ENCODE measurements around the gene FAM110D. TPM values are rescaled to one million over a fixed set of nuclear protein-coding genes. Genes with fewer than 3 reads are reported as not detected.

FAM110D gene
- total RNA-seq: 3.8 TPM
- long read RNA-seq, transcript FAM110D-201 (2 exons, 2,858 nt): major isoform, 20 of 22 reads
- long read RNA-seq, partial matches to known transcripts: 0 of 22 reads
- long read RNA-seq, other reads (novel, unspliced or antisense): 2 of 22 reads

DNA sequence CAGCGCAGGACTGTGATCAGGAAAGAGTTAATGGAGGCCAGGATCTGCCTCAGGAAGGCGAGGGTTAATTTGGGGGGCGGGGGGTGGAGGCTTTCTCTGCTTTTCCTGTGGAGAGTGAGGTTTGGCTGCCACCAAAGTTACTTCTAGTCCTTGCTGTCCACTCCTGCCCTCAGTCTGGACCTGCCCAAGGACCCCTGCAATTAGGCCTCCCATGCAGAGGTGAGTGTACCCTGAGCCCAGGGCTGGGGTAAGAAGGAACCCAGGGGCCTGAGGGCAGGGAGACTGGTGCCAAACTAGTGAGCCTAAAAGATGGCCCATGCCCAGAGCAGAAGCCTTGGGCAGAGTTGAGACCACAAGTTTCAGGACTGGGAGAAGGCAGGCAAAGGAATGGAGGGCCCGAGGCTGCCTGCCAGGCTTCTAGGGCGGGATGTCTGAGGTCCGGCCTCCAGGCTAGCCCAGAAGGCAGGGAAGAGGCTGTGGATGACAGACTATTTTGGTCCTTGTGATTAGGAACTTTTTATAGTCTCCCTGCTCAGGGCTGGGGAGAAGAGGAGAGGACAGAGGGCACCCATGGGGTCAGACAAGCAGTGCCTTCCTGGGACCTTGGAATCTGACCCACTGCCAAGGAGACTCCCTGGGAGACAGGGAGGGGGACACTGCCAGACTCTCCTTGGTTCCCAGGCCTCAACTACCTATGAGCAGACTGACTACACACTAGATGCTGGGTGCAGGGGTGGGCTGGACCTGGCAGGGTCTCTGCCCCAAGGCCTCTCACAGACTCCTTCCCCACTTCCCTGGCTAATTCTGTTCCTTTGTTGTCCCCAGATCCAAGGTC, at the start of gene FAM110D:
TSS of gene FAM110D (plus strand) at position 172 of the 835 bp plus-strand sequence. CDS start 2,213 bp downstream, outside the sequence.
- Histone ChIP-seq H3K4me3 (peak within 1 kb of the TSS; percentile 62), H3K27me3 (ENCODE audit: low read depth) (peaks cover 43% of the 10 kb centered on the region), H3K36me3 (no peaks in the 10 kb centered on the region), H3K4me1 (peaks cover 41% of the 10 kb centered on the region), H3K27ac (peak within 1 kb of the TSS; percentile 41), H3K9me3 (no peaks in the 10 kb centered on the region)
- TF ChIP-seq, protein P1, sequence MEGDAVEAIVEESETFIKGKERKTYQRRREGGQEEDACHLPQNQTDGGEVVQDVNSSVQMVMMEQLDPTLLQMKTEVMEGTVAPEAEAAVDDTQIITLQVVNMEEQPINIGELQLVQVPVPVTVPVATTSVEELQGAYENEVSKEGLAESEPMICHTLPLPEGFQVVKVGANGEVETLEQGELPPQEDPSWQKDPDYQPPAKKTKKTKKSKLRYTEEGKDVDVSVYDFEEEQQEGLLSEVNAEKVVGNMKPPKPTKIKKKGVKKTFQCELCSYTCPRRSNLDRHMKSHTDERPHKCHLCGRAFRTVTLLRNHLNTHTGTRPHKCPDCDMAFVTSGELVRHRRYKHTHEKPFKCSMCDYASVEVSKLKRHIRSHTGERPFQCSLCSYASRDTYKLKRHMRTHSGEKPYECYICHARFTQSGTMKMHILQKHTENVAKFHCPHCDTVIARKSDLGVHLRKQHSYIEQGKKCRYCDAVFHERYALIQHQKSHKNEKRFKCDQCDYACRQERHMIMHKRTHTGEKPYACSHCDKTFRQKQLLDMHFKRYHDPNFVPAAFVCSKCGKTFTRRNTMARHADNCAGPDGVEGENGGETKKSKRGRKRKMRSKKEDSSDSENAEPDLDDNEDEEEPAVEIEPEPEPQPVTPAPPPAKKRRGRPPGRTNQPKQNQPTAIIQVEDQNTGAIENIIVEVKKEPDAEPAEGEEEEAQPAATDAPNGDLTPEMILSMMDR (IDR thresholded peaks at IDR 0.05): no peak
- no peak for DNase-seq
- ATAC-seq: no peak
- intact Hi-C loops (cut with DNase I): no loop called here

DNA sequence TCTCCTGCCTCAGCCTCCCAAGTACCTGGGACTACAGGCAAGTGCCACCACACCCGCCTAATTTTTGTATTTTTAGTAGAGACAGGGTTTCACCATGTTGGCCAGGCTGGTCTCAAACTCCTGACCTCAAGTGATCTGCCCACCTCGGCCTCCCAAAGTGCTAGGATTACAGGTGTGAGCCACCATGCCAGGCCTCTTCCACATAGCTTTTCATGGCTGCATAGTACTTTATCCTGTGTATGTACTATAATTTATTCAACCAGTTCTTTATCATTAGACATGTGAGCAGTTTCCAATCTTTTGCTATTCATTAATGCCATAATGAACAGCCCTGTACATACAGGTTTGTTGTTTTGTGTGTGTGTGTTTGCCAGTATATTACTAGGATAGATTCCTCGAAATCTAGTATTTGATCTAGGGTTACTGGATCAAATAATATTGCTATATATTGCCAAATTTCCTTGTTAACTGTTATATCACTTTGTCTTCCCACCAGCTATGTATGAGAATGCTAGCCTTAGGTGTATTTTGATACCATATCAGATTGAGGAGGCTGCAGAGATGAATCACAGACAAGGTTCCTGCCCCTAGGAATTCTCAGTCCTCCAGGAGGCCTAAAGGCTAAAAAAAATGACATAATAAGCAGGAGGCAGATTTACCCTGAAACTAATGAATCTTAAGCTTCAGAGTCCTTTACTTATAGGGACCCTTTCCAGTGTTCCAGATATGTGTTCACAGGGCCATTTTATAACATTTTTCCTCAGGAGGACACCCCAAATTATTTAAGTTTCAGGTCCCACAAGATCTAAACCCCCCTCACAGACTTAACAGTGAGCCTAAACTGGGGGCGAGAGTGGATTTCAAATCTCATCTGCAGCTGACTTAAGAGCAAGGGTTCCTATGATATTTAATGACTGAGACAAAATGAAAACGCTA, 49.4 kb upstream of the FAM110D start:
- H3K9me3 ChIP-seq: no peaks in the 10 kb centered on the region
- no peak overlapping the region for H3K4me3 ChIP-seq
- intact Hi-C loops (cut with DNase I): loop anchor here (5.0 kb wide), 1 partner anchor 38 kb away; no protein-coding TSS in a partner anchor
- H3K27me3 ChIP-seq (ENCODE audit: low read depth): no peaks in the 10 kb centered on the region
- peaks cover 32% of the 10 kb centered on the region for H3K4me1 ChIP-seq
- no peak for DNase-seq
- H3K27ac ChIP-seq: no peak overlapping the region
- ATAC-seq: no peak
- TF ChIP-seq, protein P1 (IDR thresholded peaks at IDR 0.05): no peak
- H3K36me3 ChIP-seq: peaks cover 8% of the 10 kb centered on the region

DNA sequence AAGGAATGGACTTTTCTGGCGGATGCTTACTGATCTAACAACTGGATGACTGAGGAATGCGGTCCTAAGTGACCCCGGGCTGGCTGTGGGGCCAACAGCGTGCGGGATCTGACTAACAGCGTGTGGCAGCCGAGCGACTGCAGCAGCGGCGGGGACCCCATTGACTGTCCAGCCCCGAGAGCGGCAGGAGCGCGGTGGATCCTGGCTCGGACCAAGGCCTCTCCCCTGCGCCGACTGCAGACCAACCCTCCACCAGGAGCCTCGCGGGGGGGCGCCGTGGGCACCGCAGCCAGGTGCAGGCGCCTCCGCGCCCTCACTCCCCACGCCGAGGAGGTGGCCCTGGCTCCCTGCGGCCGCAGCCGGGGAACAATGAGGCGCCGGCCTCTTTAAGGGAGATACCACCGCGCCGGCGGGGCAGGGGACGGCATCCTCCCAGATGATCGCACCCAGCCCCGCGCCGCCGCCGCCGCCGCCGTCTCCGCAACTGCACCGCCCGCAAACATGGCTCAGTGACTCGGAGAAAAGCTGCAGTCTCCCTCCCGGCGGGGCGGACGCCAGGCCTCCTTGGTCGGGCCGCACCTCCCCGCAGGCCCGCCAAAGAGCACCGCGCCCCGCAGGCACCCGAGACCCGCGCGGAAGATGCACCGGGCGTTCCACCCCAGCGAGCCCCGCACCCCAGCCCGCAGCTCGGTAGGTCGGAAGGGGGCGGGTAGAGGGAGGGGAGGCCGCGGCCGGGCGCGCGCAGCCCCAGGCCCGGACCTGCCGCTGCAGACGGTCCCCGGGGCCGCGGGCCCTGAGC, 47.9 kb upstream of the FAM110D start:
- H3K36me3 ChIP-seq: peaks cover 21% of the 10 kb centered on the region
- DNase-seq (peak; percentile 89), ATAC-seq (peak; percentile 79)
- intact Hi-C loops (cut with DNase I): no loop called here
- no peaks in the 10 kb centered on the region for H3K9me3 ChIP-seq
- H3K27ac ChIP-seq: peak overlapping the region; percentile 96
- peaks cover 37% of the 10 kb centered on the region for H3K4me1 ChIP-seq
- peak overlapping the region; percentile 98 for H3K4me3 ChIP-seq
- H3K27me3 ChIP-seq (ENCODE audit: low read depth): no peaks in the 10 kb centered on the region
- TF ChIP-seq, protein P1 (IDR thresholded peaks at IDR 0.05): no peak

- H3K4me3 ChIP-seq: peak within 1 kb of the TSS; percentile 98
- peaks cover 29% of the 10 kb centered on the region for H3K36me3 ChIP-seq
- ATAC-seq: peak; percentile 92 to 97
- DNase-seq: peak; percentile 96
- H3K9me3 ChIP-seq: no peaks in the 10 kb centered on the region
- peak within 1 kb of the TSS; percentile 96 for H3K27ac ChIP-seq
- peaks cover 37% of the 10 kb centered on the region for H3K4me1 ChIP-seq
- intact Hi-C loops (cut with DNase I): no loop called here
- no peaks in the 10 kb centered on the region for H3K27me3 ChIP-seq (ENCODE audit: low read depth)
- TF ChIP-seq, protein P1 (IDR thresholded peaks at IDR 0.05): no peak
Observed at GRCh38 chr1:26111530-26112406, 47.1 kb upstream of the FAM110D start, which contains the start of gene PDIK1L. TSS of gene PDIK1L (plus strand) at chr1:26111824. CDS start at chr1:26114309, 2,485 bp downstream.
